H1 (cell line): ENCODE results near the gene NEUROD6. TPM values are rescaled to one million over a fixed set of nuclear protein-coding genes. Genes with fewer than 3 reads are reported as not detected.

Experiments used
- CTCF ChIA-PET: fragments of 300-600 bp; sonication (Branson Sonifier 250); formaldehyde crosslinking; loops from one replicate; lab custom pipeline; 2021; ENCODE audit not compliant: partially characterized antibody; lab: Charles Lee
- POLR2A ChIA-PET: fragments of 300-600 bp; sonication (Branson Sonifier 250); formaldehyde crosslinking; loops from one replicate; lab custom pipeline; 2021; ENCODE audit warnings: inconsistent platforms; ENCODE audit not compliant: partially characterized antibody; lab: Charles Lee
- DNase-seq, 2 experiments: peaks; one replicate each; pipeline versions ENCODE4 v3.0.0 to v3.0.0-alpha.2; 2010 to 2022; ENCODE audit warnings: low spot score in 2 of 2, low read depth in 1 of 2, mixed read lengths in 1 of 2
- FAIRE-seq: peaks from 2 replicates; lab custom pipeline; 2011; peaks lifted over from hg19 to GRCh38; lab: Jason Lieb, UNC
- H2AFZ ChIP-seq: 2 replicates; pipeline ENCODE4 v1.8.1; 2012; ENCODE audit warnings: low read length, inconsistent platforms
- H2AK5ac ChIP-seq: 2 replicates; pipeline ENCODE4 v1.6.1; 2013; ENCODE audit warnings: low read depth, low read length
- H2BK120ac ChIP-seq: replicated peaks from 2 replicates; pipeline ENCODE3; 2013; ENCODE audit warnings: low read depth, low read length, inconsistent platforms
- H2BK12ac ChIP-seq: 2 replicates; pipeline ENCODE4 v1.6.1; 2013; ENCODE audit warnings: low read depth, low read length
- H2BK15ac ChIP-seq: 2 replicates; pipeline ENCODE4 v1.6.1; 2013; ENCODE audit warnings: low read length
- H2BK20ac ChIP-seq: 2 replicates; pipeline ENCODE4 v1.6.1; 2013; ENCODE audit warnings: low read length
- H2BK5ac ChIP-seq: 2 replicates; pipeline ENCODE4 v1.6.1; 2013; ENCODE audit warnings: low read depth, low read length
- H3K14ac ChIP-seq: 2 replicates; pipeline ENCODE4 v1.6.1; 2013; ENCODE audit warnings: inconsistent platforms; ENCODE audit not compliant: insufficient read length
- H3K18ac ChIP-seq: 2 replicates; pipeline ENCODE4 v1.6.1; 2013; ENCODE audit warnings: low read length; ENCODE audit errors: extremely low read depth
- H3K23ac ChIP-seq: 2 replicates; pipeline ENCODE4 v1.6.1; 2013; ENCODE audit warnings: inconsistent platforms; ENCODE audit not compliant: insufficient read length
- H3K23me2 ChIP-seq: 2 replicates; pipeline ENCODE4 v1.6.1; 2013; ENCODE audit warnings: low read depth, low read length
- H3K27ac ChIP-seq: 2 replicates; pipeline ENCODE4 v1.6.1; 2011; ENCODE audit warnings: low read depth, low read length, inconsistent platforms
- H3K27me3 ChIP-seq, 4 experiments: replicated peaks in 1 of 4; 1 replicate in 1 of 4; 2 replicates in 3 of 4; pipeline versions ENCODE4 v1.6.1 to v1.8.1; 2011 to 2013; ENCODE audit warnings: low read length in 3 of 4, mild to moderate bottlenecking in 3 of 4, inconsistent platforms in 2 of 4, mixed read lengths in 2 of 4, moderate library complexity in 1 of 4; ENCODE audit not compliant: control insufficient read depth in 3 of 4, insufficient read depth in 3 of 4; ENCODE audit errors: extremely low read depth in 1 of 4
- H3K36me3 ChIP-seq, 4 experiments: 2 replicates each; pipeline versions ENCODE4 v1.6.1 to v1.8.1; 2011 to 2013; ENCODE audit warnings: mild to moderate bottlenecking in 4 of 4, low read length in 3 of 4, moderate library complexity in 2 of 4, control low read depth in 1 of 4, inconsistent platforms in 1 of 4; ENCODE audit not compliant: insufficient read depth in 4 of 4, control insufficient read depth in 2 of 4
- H3K4ac ChIP-seq: replicated peaks from 2 replicates; pipeline ENCODE3; 2013; ENCODE audit warnings: low read length, low read depth, mixed read lengths, inconsistent platforms; ENCODE audit not compliant: insufficient read length
- H3K4me1 ChIP-seq, 4 experiments: replicated peaks in 1 of 4; 1 replicate in 1 of 4; 2 replicates in 3 of 4; pipeline versions ENCODE4 v1.6.1 to v1.8.1; 2011 to 2013; ENCODE audit warnings: low read length in 3 of 4, inconsistent platforms in 2 of 4, mixed read lengths in 1 of 4; ENCODE audit not compliant: insufficient read depth in 4 of 4, control insufficient read depth in 3 of 4
- H3K4me2 ChIP-seq, 2 experiments: 2 replicates each; pipeline versions ENCODE4 v1.6.1 to v1.8.1; 2011 to 2013; ENCODE audit warnings: low read depth in 2 of 2, low read length in 2 of 2, control low read depth in 1 of 2, inconsistent platforms in 1 of 2, mild to moderate bottlenecking in 1 of 2; ENCODE audit not compliant: insufficient read depth in 1 of 2
- H3K4me3 ChIP-seq, 4 experiments: fragments of 200-600, 300-600 bp in 1 of 4; sonication (generic), shearing (Covaris generic), sonication (Bioruptor Twin) in 1 of 4; 2 replicates each; pipeline versions ENCODE4 v1.5.1 to v1.8.1; 2011 to 2016; ENCODE audit warnings: low read length in 4 of 4, low read depth in 3 of 4, control low read depth in 2 of 4, inconsistent platforms in 2 of 4, mild to moderate bottlenecking in 2 of 4, mixed read lengths in 1 of 4, moderate library complexity in 1 of 4; ENCODE audit not compliant: insufficient read depth in 2 of 4; ENCODE audit errors: extremely low read depth in 1 of 4
- H3K56ac ChIP-seq: replicated peaks from 2 replicates; pipeline ENCODE3; 2013; ENCODE audit warnings: low read depth, mild to moderate bottlenecking, mixed read lengths, low read length, inconsistent platforms; ENCODE audit not compliant: insufficient read length
- H3K79me1 ChIP-seq: 2 replicates; pipeline ENCODE4 v1.6.1; 2013; ENCODE audit warnings: low read depth, low read length, control low read depth
- H3K79me2 ChIP-seq, 2 experiments: 2 replicates each; pipeline versions ENCODE4 v1.6.1 to v1.8.1; 2012 to 2013; ENCODE audit warnings: low read length in 2 of 2, mild to moderate bottlenecking in 2 of 2, inconsistent platforms in 1 of 2; ENCODE audit not compliant: insufficient read depth in 2 of 2, control insufficient read depth in 1 of 2
- H3K9ac ChIP-seq, 4 experiments: replicated peaks in 1 of 4; 1 replicate in 1 of 4; 2 replicates in 3 of 4; pipeline versions ENCODE4 v1.6.1 to v1.8.1; 2011 to 2013; ENCODE audit warnings: low read depth in 3 of 4, low read length in 3 of 4, control low read depth in 2 of 4, mild to moderate bottlenecking in 2 of 4, moderate library complexity in 2 of 4, inconsistent platforms in 1 of 4; ENCODE audit errors: extremely low read depth in 1 of 4
- H3K9me3 ChIP-seq, 2 experiments: 2 replicates each; pipeline versions ENCODE4 v1.6.1 to v1.8.1; 2012 to 2013; ENCODE audit warnings: mild to moderate bottlenecking in 2 of 2, moderate library complexity in 2 of 2, control low read depth in 1 of 2, inconsistent platforms in 1 of 2, low read depth in 1 of 2, low read length in 1 of 2, mixed read lengths in 1 of 2; ENCODE audit not compliant: insufficient read depth in 2 of 2
- H4K20me1 ChIP-seq, 2 experiments: replicated peaks in 1 of 2; 2 replicates each; pipeline versions ENCODE3 to v1.8.1; 2011 to 2013; ENCODE audit warnings: inconsistent platforms in 2 of 2, low read length in 2 of 2, mild to moderate bottlenecking in 1 of 2; ENCODE audit not compliant: insufficient read depth in 2 of 2, control insufficient read depth in 1 of 2
- H4K5ac ChIP-seq: 2 replicates; pipeline ENCODE4 v1.6.1; 2013; ENCODE audit warnings: low read length, low read depth, mixed read lengths, inconsistent platforms; ENCODE audit not compliant: insufficient read length
- H4K8ac ChIP-seq: 2 replicates; pipeline ENCODE4 v1.8.0; 2013; ENCODE audit warnings: mild to moderate bottlenecking, moderate library complexity, low read length, inconsistent platforms; ENCODE audit not compliant: insufficient read depth; ENCODE audit errors: extremely low read depth
- H4K91ac ChIP-seq: replicated peaks from 2 replicates; pipeline ENCODE3; 2013; ENCODE audit warnings: low read length, mixed read lengths, inconsistent platforms; ENCODE audit not compliant: insufficient read length
- BRCA1 ChIP-seq: IDR thresholded peaks from 2 replicates; pipeline ENCODE4 v1.6.1; 2012; ENCODE audit warnings: low read depth, low read length, improper control_type of control experiment
- CTBP2 ChIP-seq: IDR thresholded peaks from 2 replicates; pipeline ENCODE4 v1.7.0; 2011; ENCODE audit warnings: borderline replicate concordance, mild to moderate bottlenecking, moderate library complexity, mixed read lengths, low read length; ENCODE audit not compliant: insufficient read depth, insufficient read length
- EP300 ChIP-seq, 2 experiments: IDR thresholded peaks; 1 replicate in 1 of 2; 2 replicates in 1 of 2; pipeline ENCODE4 v1.6.1; 2011 to 2012; ENCODE audit warnings: low read depth in 2 of 2, low read length in 2 of 2, mild to moderate bottlenecking in 2 of 2, borderline replicate concordance in 1 of 2, inconsistent platforms in 1 of 2, moderate library complexity in 1 of 2
- KDM4A ChIP-seq: IDR thresholded peaks from one replicate; pipeline ENCODE4 v1.7.1; 2012; ENCODE audit warnings: low read depth, mild to moderate bottlenecking, moderate library complexity, low read length, inconsistent platforms; ENCODE audit not compliant: severe bottlenecking
- KDM5A ChIP-seq: fragments of 200-600 bp; IDR thresholded peaks from 2 replicates; pipeline ENCODE4 v1.7.1; 2012; ENCODE audit warnings: mild to moderate bottlenecking, low read length, inconsistent platforms, mixed read lengths
- NRF1 ChIP-seq: IDR thresholded peaks from 2 replicates; pipeline ENCODE4 v1.6.1; 2011; ENCODE audit warnings: mild to moderate bottlenecking, low read depth, low read length, improper control_type of control experiment
- PHF8 ChIP-seq: fragments of 200-600 bp; sonication (generic); conservative IDR thresholded peaks from 2 replicates; pipeline ENCODE4 v1.7.1; 2012; ENCODE audit warnings: low read depth, mild to moderate bottlenecking, inconsistent platforms, low read length, moderate library complexity
- RAD21 ChIP-seq, 2 experiments: IDR thresholded peaks in 1 of 2; conservative IDR thresholded peaks in 1 of 2; 2 replicates each; pipeline ENCODE4 v1.6.1; 2011; ENCODE audit warnings: low read depth in 2 of 2, low read length in 2 of 2, improper control_type of control experiment in 1 of 2, inconsistent platforms in 1 of 2, mild to moderate bottlenecking in 1 of 2, moderate library complexity in 1 of 2
- RFX5 ChIP-seq: IDR thresholded peaks from 2 replicates; pipeline ENCODE4 v1.6.1; 2011; ENCODE audit warnings: low read depth, low read length, improper control_type of control experiment, borderline replicate concordance
- RNF2 ChIP-seq: fragments of 200-900, 300-1000 bp; sonication (generic); IDR thresholded peaks from 2 replicates; pipeline ENCODE4 v1.7.1; 2016; ENCODE audit warnings: borderline replicate concordance, low read depth, mild to moderate bottlenecking, antibody characterized with exemption, low read length; ENCODE audit not compliant: poor library complexity, severe bottlenecking; ENCODE audit errors: missing control alignments
- TEAD4 ChIP-seq: IDR thresholded peaks from 2 replicates; pipeline ENCODE4 v1.6.1; 2012; ENCODE audit warnings: low read depth, low read length, inconsistent platforms, mixed read lengths
- USF2 ChIP-seq: IDR thresholded peaks from 2 replicates; pipeline ENCODE4 v1.6.1; 2011; ENCODE audit warnings: low read length, improper control_type of control experiment
- WGBS, 2 experiments: shearing (Covaris generic) in 1 of 2; methylation state at CpG; one replicate each; pipeline versions ENCODE4 v1.1.6 to v1.1.7; 2013 to 2015; ENCODE audit warnings: low lambda C conversion rate in 2 of 2, mixed read lengths in 2 of 2, inconsistent platforms in 1 of 2, low coverage in 1 of 2, missing lambda C conversion rate in 1 of 2; ENCODE audit not compliant: insufficient replicate concordance in 2 of 2, insufficient coverage in 1 of 2, insufficient read length in 1 of 2; ENCODE audit errors: extremely low coverage in 1 of 2, missing lambda C conversion rate in 1 of 2; 5-methylcytosine and 5-hydroxymethylcytosine counted together
- polyA plus RNA-seq, 7 experiments: library from polyadenylated mRNA; depleted of rRNA in 3 of 7; stranded (reverse) in 5 of 7; unstranded in 2 of 7; fragments of >200 nt in 5 of 7; fragments of 200-250 nt in 2 of 7; gene quantifications; 1 replicate in 5 of 7; 2 replicates in 1 of 7; 4 replicates in 1 of 7; pipeline versions ENCODE4 v1.2.1 to v1.2.3, GENCODE V29; 2011 to 2013; ENCODE audit warnings: missing spikeins in 2 of 7, mixed read lengths in 2 of 7
- total RNA-seq: library from RNA; stranded (reverse); fragmentation: NEBNext Ultra II Directional; extraction: Animal tissue kit (Norgen Biotek cat#: 25700); gene quantifications from 2 replicates; pipeline ENCODE4 v1.2.1, GENCODE V29; 2021

NEUROD6 gene
- total and polyA plus RNA-seq, 2 of the 8 experiments (the other 6 are each of a cell fraction or from before 2014, with no cell fraction given) = not detected

GRCh38 chr7:31338706-31339105 lies 1.8 kb downstream of the NEUROD6 start:
- no peaks in the 10 kb centered on the region for H3K79me1 ChIP-seq
- H3K4me1 ChIP-seq = no peaks in the 10 kb centered on the region
- no peak overlapping the region for H2BK20ac ChIP-seq
- H3K9ac ChIP-seq = no peak overlapping the region
- H2AFZ ChIP-seq = no peak overlapping the region
- no peaks in the 10 kb centered on the region for H4K20me1 ChIP-seq
- H3K27ac ChIP-seq = no peak overlapping the region
- H3K27me3 ChIP-seq = peaks cover 7 to 30% (median 18%) of the 10 kb centered on the region in 4 experiments; a peak in 6 of 7 replicates
- DNase-seq (no peak), FAIRE-seq (no peak)
- no peak overlapping the region for H4K8ac ChIP-seq
- H3K23ac ChIP-seq = no peak overlapping the region
- H2BK5ac ChIP-seq = no peak overlapping the region
- H3K14ac ChIP-seq = no peak overlapping the region
- no peaks in the 10 kb centered on the region for H3K9me3 ChIP-seq
- 94% methylated on average over 14 of the region's 14 CpGs; no CpG with 5 or more reads in 1 of the 2 experiments for WGBS, 2 experiments
- no peak overlapping the region for H2AK5ac ChIP-seq
- POLR2A ChIA-PET = no interaction called here
- CTCF ChIA-PET = interaction anchor here (0.9 to 1.5 kb wide), 3 partner anchors 34 to 163 kb away, joined by 3 to 5 read pairs (median 4); no protein-coding TSS in a partner anchor
- H2BK120ac ChIP-seq = no peak overlapping the region
- no peak overlapping the region for H4K5ac ChIP-seq
- no peak overlapping the region for H2BK12ac ChIP-seq
- H3K4me2 ChIP-seq = no peak overlapping the region
- H2BK15ac ChIP-seq = no peak overlapping the region
- H3K56ac ChIP-seq = no peak overlapping the region
- peaks cover 6% of the 10 kb centered on the region for H3K23me2 ChIP-seq
- no peak overlapping the region for H3K4ac ChIP-seq
- H3K4me3 ChIP-seq = no peak overlapping the region
- H4K91ac ChIP-seq = no peak overlapping the region
- no peak overlapping the region for H3K18ac ChIP-seq
- no peaks in the 10 kb centered on the region for H3K79me2 ChIP-seq
- H3K36me3 ChIP-seq = no peaks in the 10 kb centered on the region
- TF ChIP-seq USF2 (no peak), RFX5 (no peak), BRCA1 (no peak), KDM4A (no peak), TEAD4 (no peak), NRF1 (no peak), PHF8 (no peak), RNF2 (no peak), RAD21 (IDR thresholded peaks at IDR 0.05 in 1 of 2, conservative IDR thresholded peaks at IDR 0.05 in 1 of 2; ENCODE audit: low read depth in 2 of 2, low read length in 2 of 2) (no peak), EP300 (IDR thresholded peaks at IDR 0.05; ENCODE audit: borderline replicate concordance in 1 of 2, low read depth in 2 of 2, low read length in 2 of 2) (no peak), CTBP2 (no peak), KDM5A (no peak)
